OCI-LY7 (cell line): ENCODE results near the gene FASLG. TPM values are rescaled to one million over a fixed set of nuclear protein-coding genes. Genes with fewer than 3 reads are reported as not detected.

Experiments used
- Bru-seq: library from RNA; stranded (reverse); fragments of 400-500 nt; gene quantifications from one replicate; lab custom pipeline; 2021; lab: Mats Ljungman, UMichigan
- BruChase-seq, 2 experiments: library from RNA; stranded (reverse); fragments of 400-500 nt; gene quantifications; one replicate each; lab custom pipeline; 2021; lab: Mats Ljungman, UMichigan
- BruUV-seq: library from RNA; stranded (reverse); fragments of 400-500 nt; replicated peaks from 2 replicates; lab custom pipeline; 2021; lab: Mats Ljungman, UMichigan
- CTCF ChIA-PET: fragments of 300-600 bp; sonication (Branson Sonifier 250); formaldehyde crosslinking; loops from one replicate; lab custom pipeline; 2022; ENCODE audit warnings: antibody characterized with exemption; ENCODE audit not compliant: unreplicated experiment; lab: Charles Lee
- POLR2A ChIA-PET: fragments of 300-600 bp; sonication (Branson Sonifier 250); formaldehyde crosslinking; loops from one replicate; lab custom pipeline; 2022; ENCODE audit warnings: antibody characterized with exemption; lab: Charles Lee
- DNase-seq: peaks from one replicate; pipeline ENCODE4 v3.0.0-alpha.2; 2015; ENCODE audit warnings: low spot score
- H2AFZ ChIP-seq: fragments of 200-600 bp; sonication (generic), shearing (Covaris generic); 2 replicates; pipeline ENCODE4 v1.6.1; 2014; ENCODE audit warnings: mild to moderate bottlenecking, antibody characterized with exemption, low read length, moderate library complexity
- H3K27ac ChIP-seq: fragments of 200-600 bp; sonication (generic); 2 replicates; pipeline ENCODE4 v1.5.1; 2014; ENCODE audit warnings: mixed run types, low read depth, mild to moderate bottlenecking, moderate library complexity, low read length, inconsistent platforms; ENCODE audit not compliant: poor library complexity, severe bottlenecking
- H3K36me3 ChIP-seq: fragments of 200-600 bp; sonication (generic); 2 replicates; pipeline ENCODE4 v1.6.1; 2014; ENCODE audit warnings: mild to moderate bottlenecking, antibody characterized with exemption, low read length, moderate library complexity, mixed read lengths; ENCODE audit not compliant: insufficient read depth
- H3K4me1 ChIP-seq: fragments of 200-600 bp; sonication (generic); 2 replicates; pipeline ENCODE4 v1.5.1; 2014; ENCODE audit warnings: mild to moderate bottlenecking, low read length; ENCODE audit not compliant: insufficient read depth, poor library complexity, severe bottlenecking
- H3K4me2 ChIP-seq: fragments of 200-600 bp; sonication (generic); 2 replicates; pipeline ENCODE4 v1.6.1; 2014; ENCODE audit warnings: mild to moderate bottlenecking, low read length
- H3K4me3 ChIP-seq: fragments of 200-600 bp; sonication (generic); 2 replicates; pipeline ENCODE4 v1.5.1; 2014; ENCODE audit warnings: mild to moderate bottlenecking, low read depth, low read length; ENCODE audit not compliant: poor library complexity, severe bottlenecking
- H3K79me2 ChIP-seq: fragments of 200-600 bp; sonication (generic); 2 replicates; pipeline ENCODE4 v1.6.1; 2016; ENCODE audit warnings: low read depth, mild to moderate bottlenecking, low read length, moderate library complexity, mixed read lengths; ENCODE audit not compliant: insufficient read depth
- H3K9me2 ChIP-seq: fragments of 200-600 bp; sonication (generic); 2 replicates; pipeline ENCODE4 v1.6.1; 2016; ENCODE audit warnings: mild to moderate bottlenecking, low read length, mixed read lengths; ENCODE audit not compliant: insufficient read depth
- H3K9me3 ChIP-seq: fragments of 200-600 bp; sonication (generic); 2 replicates; pipeline ENCODE4 v1.6.1; 2014; ENCODE audit warnings: mild to moderate bottlenecking, mixed run types, low read length, mixed read lengths
- H4K20me1 ChIP-seq: fragments of 200-600 bp; sonication (generic); 2 replicates; pipeline ENCODE4 v1.6.1; 2014; ENCODE audit warnings: mild to moderate bottlenecking, antibody characterized with exemption, low read length, moderate library complexity, mixed read lengths; ENCODE audit not compliant: insufficient read depth
- EZH2phosphoT487 ChIP-seq: fragments of 200-600 bp; sonication (generic); IDR thresholded peaks from 2 replicates; pipeline ENCODE4 v1.6.1; 2018; ENCODE audit warnings: low read depth, borderline replicate concordance, mild to moderate bottlenecking, mixed run types, antibody characterized with exemption, low read length, moderate library complexity, mixed read lengths
- intact Hi-C: fragments of 100-400 bp; cut with micrococcal nuclease; formaldehyde crosslinking; loops from one replicate; pipeline ENCODE4 v1.10.0; 2022; ENCODE audit not compliant: unreplicated experiment
- long read RNA-seq: library from polyadenylated mRNA; stranded (forward); transcript quantifications from one replicate; pipeline ENCODE4 v2.0.0, GENCODE V29; 2022
- total RNA-seq, 2 experiments: library from RNA; depleted of rRNA in 1 of 2; stranded (reverse); fragments of >200 nt in 1 of 2; shearing (Covaris generic) in 1 of 2; gene quantifications; 2 replicates each; pipeline ENCODE4 v1.2.3, GENCODE V29; 2014 to 2022
- TF ChIP-seq, protein P1 (sequence below): fragments of 200-600 bp; sonication (generic); conservative IDR thresholded peaks from 2 replicates; pipeline ENCODE4 v1.5.1; 2014; ENCODE audit warnings: mild to moderate bottlenecking, antibody characterized with exemption, low read length, moderate library complexity, mixed read lengths

Gene FASLG, protein sequence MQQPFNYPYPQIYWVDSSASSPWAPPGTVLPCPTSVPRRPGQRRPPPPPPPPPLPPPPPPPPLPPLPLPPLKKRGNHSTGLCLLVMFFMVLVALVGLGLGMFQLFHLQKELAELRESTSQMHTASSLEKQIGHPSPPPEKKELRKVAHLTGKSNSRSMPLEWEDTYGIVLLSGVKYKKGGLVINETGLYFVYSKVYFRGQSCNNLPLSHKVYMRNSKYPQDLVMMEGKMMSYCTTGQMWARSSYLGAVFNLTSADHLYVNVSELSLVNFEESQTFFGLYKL
- total RNA-seq (2014; rRNA removed; shearing (Covaris generic)): not detected in 2 replicates
- total RNA-seq (2022): not detected in 2 replicates
- percentile 11 among the genes with signal in this experiment for Bru-seq, nascent RNA
- not detected for BruChase-seq, experiment 1, labeled RNA remaining after a 6-hour chase
- not detected for BruChase-seq, experiment 2, labeled RNA remaining after a 2-hour chase
- long read RNA-seq: 0 reads

DNA sequence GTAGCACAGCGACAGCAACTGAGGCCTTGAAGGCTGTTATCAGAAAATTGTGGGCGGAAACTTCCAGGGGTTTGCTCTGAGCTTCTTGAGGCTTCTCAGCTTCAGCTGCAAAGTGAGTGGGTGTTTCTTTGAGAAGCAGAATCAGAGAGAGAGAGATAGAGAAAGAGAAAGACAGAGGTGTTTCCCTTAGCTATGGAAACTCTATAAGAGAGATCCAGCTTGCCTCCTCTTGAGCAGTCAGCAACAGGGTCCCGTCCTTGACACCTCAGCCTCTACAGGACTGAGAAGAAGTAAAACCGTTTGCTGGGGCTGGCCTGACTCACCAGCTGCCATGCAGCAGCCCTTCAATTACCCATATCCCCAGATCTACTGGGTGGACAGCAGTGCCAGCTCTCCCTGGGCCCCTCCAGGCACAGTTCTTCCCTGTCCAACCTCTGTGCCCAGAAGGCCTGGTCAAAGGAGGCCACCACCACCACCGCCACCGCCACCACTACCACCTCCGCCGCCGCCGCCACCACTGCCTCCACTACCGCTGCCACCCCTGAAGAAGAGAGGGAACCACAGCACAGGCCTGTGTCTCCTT lies at the start of gene FASLG:
Gene FASLG, plus strand, starts transcription at position 233 of the 583 bp plus-strand sequence. Its CDS starts 99 bp downstream, at position 332.
- H3K79me2 ChIP-seq: no peaks in the 10 kb centered on the region
- H3K36me3 ChIP-seq: no peaks in the 10 kb centered on the region
- peaks cover 5% of the 10 kb centered on the region for H3K4me1 ChIP-seq
- no peak within 1 kb of the TSS for H2AFZ ChIP-seq
- H3K9me3 ChIP-seq: no peaks in the 10 kb centered on the region
- ChIA-PET POLR2A (interaction anchor here (0.6 kb wide), 2 partner anchors 318 to 844 kb away, joined by 3 to 4 read pairs; no protein-coding TSS in a partner anchor), CTCF (no interaction called here)
- no peak within 1 kb of the TSS for H3K4me3 ChIP-seq
- no peaks in the 10 kb centered on the region for H4K20me1 ChIP-seq
- no peak for DNase-seq
- BruUV-seq: no TSS peak
- TF ChIP-seq, protein P1, sequence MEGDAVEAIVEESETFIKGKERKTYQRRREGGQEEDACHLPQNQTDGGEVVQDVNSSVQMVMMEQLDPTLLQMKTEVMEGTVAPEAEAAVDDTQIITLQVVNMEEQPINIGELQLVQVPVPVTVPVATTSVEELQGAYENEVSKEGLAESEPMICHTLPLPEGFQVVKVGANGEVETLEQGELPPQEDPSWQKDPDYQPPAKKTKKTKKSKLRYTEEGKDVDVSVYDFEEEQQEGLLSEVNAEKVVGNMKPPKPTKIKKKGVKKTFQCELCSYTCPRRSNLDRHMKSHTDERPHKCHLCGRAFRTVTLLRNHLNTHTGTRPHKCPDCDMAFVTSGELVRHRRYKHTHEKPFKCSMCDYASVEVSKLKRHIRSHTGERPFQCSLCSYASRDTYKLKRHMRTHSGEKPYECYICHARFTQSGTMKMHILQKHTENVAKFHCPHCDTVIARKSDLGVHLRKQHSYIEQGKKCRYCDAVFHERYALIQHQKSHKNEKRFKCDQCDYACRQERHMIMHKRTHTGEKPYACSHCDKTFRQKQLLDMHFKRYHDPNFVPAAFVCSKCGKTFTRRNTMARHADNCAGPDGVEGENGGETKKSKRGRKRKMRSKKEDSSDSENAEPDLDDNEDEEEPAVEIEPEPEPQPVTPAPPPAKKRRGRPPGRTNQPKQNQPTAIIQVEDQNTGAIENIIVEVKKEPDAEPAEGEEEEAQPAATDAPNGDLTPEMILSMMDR: no peak
- no peak for TF ChIP-seq EZH2phosphoT487
- no peaks in the 10 kb centered on the region for H3K9me2 ChIP-seq
- no peak within 1 kb of the TSS for H3K27ac ChIP-seq
- no peak within 1 kb of the TSS for H3K4me2 ChIP-seq
- intact Hi-C loops: no loop called here

DNA sequence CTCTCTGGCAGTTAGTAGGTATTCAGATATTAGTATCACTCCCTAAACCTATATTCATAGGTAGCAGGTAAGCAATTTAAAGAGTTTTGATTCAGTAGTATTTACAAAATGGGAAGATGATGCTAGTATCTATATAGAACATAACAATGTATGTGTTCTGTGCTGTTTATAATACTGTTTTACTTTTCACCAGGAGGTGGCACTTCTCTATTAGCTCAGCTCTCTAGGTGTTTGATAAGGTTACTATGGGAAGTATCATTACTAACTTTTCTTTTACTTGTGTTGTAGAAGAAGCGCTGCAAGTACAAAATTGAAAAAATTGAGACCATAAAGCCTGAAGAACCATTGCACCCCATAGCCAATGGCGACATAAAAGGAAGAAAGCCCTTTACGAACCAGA lies 49.4 kb upstream of the FASLG start:
- BruUV-seq: no TSS peak
- TF ChIP-seq EZH2phosphoT487: no peak
- TF ChIP-seq, protein P1: peak; percentile 74
- ChIA-PET CTCF (no interaction called here), POLR2A (interaction anchor here (0.5 to 0.7 kb wide), 2 partner anchors 23 to 293 kb away, joined by 3 to 7 read pairs; no protein-coding TSS in a partner anchor)
- H3K9me3 ChIP-seq: no peaks in the 10 kb centered on the region
- no peak overlapping the region for H3K4me2 ChIP-seq
- H3K4me3 ChIP-seq: no peak overlapping the region
- no peaks in the 10 kb centered on the region for H3K79me2 ChIP-seq
- intact Hi-C loops: loop anchor here (5.0 to 10.0 kb wide), 2 partner anchors 108 to 155 kb away; no protein-coding TSS in a partner anchor
- no peaks in the 10 kb centered on the region for H3K9me2 ChIP-seq
- peaks cover 45% of the 10 kb centered on the region for H3K36me3 ChIP-seq
- no peak overlapping the region for H2AFZ ChIP-seq
- H3K27ac ChIP-seq: no peak overlapping the region
- H4K20me1 ChIP-seq: no peaks in the 10 kb centered on the region
- H3K4me1 ChIP-seq: no peaks in the 10 kb centered on the region
- DNase-seq: peak; percentile 12
